Calu3 (cell line): ENCODE measurements around the gene C5. TPM values are rescaled to one million over a fixed set of nuclear protein-coding genes. Genes with fewer than 3 reads are reported as not detected.
"Not testable (repeated sequence)": the region's sequence is repeated elsewhere in the genome, so short reads cannot be mapped to it uniquely, and the experiment has no call there.

Experiments used
- BruUV-seq: library from RNA; stranded (reverse); fragments of 400-500 nt; replicated peaks from 2 replicates; lab custom pipeline; 2021; lab: Mats Ljungman, UMichigan
- CTCF ChIA-PET: fragments of 300-600 bp; sonication (Branson Sonifier 250); formaldehyde crosslinking; loops from one replicate; lab custom pipeline; 2022; ENCODE audit warnings: antibody characterized with exemption; lab: Charles Lee
- DNase-seq: peaks from one replicate; pipeline ENCODE4 v3.0.0; 2022
- H3K27ac Mint-ChIP-seq: one replicate; pipeline ENCODE4 v1.8.0; 2022; ENCODE audit warnings: mixed read lengths; ENCODE audit not compliant: unreplicated experiment
- H3K27me3 Mint-ChIP-seq: one replicate; pipeline ENCODE4 v1.8.0; 2022; ENCODE audit warnings: mixed read lengths; ENCODE audit not compliant: unreplicated experiment
- H3K36me3 Mint-ChIP-seq: one replicate; pipeline ENCODE4 v1.8.0; 2022; ENCODE audit warnings: mild to moderate bottlenecking, moderate library complexity, mixed read lengths; ENCODE audit not compliant: insufficient read depth, unreplicated experiment
- H3K4me1 Mint-ChIP-seq: one replicate; pipeline ENCODE4 v1.8.0; 2022; ENCODE audit warnings: mild to moderate bottlenecking, low read depth, mixed read lengths; ENCODE audit not compliant: unreplicated experiment
- H3K4me3 Mint-ChIP-seq: one replicate; pipeline ENCODE4 v1.8.0; 2022; ENCODE audit warnings: mild to moderate bottlenecking, low read depth, moderate library complexity, mixed read lengths; ENCODE audit not compliant: unreplicated experiment
- H3K9me3 Mint-ChIP-seq: one replicate; pipeline ENCODE4 v1.8.0; 2022; ENCODE audit warnings: low read depth, mixed read lengths; ENCODE audit not compliant: unreplicated experiment
- CTCF ChIP-seq: fragments of 200-600 bp; IDR thresholded peaks from one replicate; pipeline ENCODE4 v1.8.0; 2022; ENCODE audit warnings: antibody characterized with exemption; ENCODE audit not compliant: unreplicated experiment
- intact Hi-C: fragments of 100-400 bp; cut with micrococcal nuclease; formaldehyde crosslinking; loops from one replicate; pipeline ENCODE4 v1.10.0; 2022; ENCODE audit not compliant: unreplicated experiment
- total RNA-seq: library from RNA; stranded (reverse); gene quantifications from 2 replicates; pipeline ENCODE4 v1.2.3, GENCODE V29; 2022

The C5 gene
- total RNA-seq, 1 experiment from 2014 or later = 12.3 TPM

GRCh38 chr9:120971938-120972337 lies 78.1 kb downstream of the C5 start:
- Mint-ChIP-seq H3K27ac (no peak overlapping the region), H3K27me3 (no peaks in the 10 kb centered on the region), H3K36me3 (no peaks in the 10 kb centered on the region), H3K4me1 (no peaks in the 10 kb centered on the region), H3K4me3 (no peak overlapping the region), H3K9me3 (no peaks in the 10 kb centered on the region)
- BruUV-seq = no TSS peak
- CTCF ChIA-PET = interaction anchor here (0.5 kb wide), 1 partner anchor 34 kb away, joined by 4 read pairs; no protein-coding TSS in a partner anchor
- intact Hi-C loops = no loop called here
- no peak for DNase-seq
- no peak for TF ChIP-seq CTCF

GRCh38 chr9:120971471-120971870 lies 78.6 kb downstream of the C5 start:
- not testable (repeated sequence) for H3K36me3 Mint-ChIP-seq, H3K4me1 Mint-ChIP-seq, H3K27ac Mint-ChIP-seq

GRCh38 chr9:120970244-120970643 lies 79.8 kb downstream of the C5 start:
- Mint-ChIP-seq H3K27ac (no peak overlapping the region), H3K27me3 (no peaks in the 10 kb centered on the region), H3K4me1 (no peaks in the 10 kb centered on the region), H3K4me3 (no peak overlapping the region), H3K9me3 (no peaks in the 10 kb centered on the region), H3K36me3 (no peaks in the 10 kb centered on the region)
- TF ChIP-seq CTCF = no peak
- no peak for DNase-seq
- BruUV-seq = no TSS peak
- CTCF ChIA-PET = no interaction called here
- intact Hi-C loops = no loop called here

More at GRCh38 chr9:120971471-120971870, 78.6 kb downstream of the C5 start:
- intact Hi-C loops, BruUV-seq, H3K27me3 Mint-ChIP-seq, CTCF ChIA-PET, H3K4me3 Mint-ChIP-seq, H3K9me3 Mint-ChIP-seq, DNase-seq: not testable (repeated sequence)

- BruUV-seq = no TSS peak
- CTCF ChIA-PET = no interaction called here
- Mint-ChIP-seq H3K36me3 (peaks cover 9% of the 10 kb centered on the region), H3K27ac (no peak overlapping the region), H3K4me3 (no peak overlapping the region), H3K27me3 (no peaks in the 10 kb centered on the region), H3K9me3 (no peaks in the 10 kb centered on the region), H3K4me1 (no peaks in the 10 kb centered on the region)
- TF ChIP-seq CTCF = no peak
- DNase-seq = no peak
- intact Hi-C loops = no loop called here
Observed at GRCh38 chr9:120966013-120966369, 84.1 kb downstream of the C5 start.

- Mint-ChIP-seq H3K9me3 (no peaks in the 10 kb centered on the region), H3K4me1 (no peaks in the 10 kb centered on the region), H3K27ac (no peak overlapping the region), H3K27me3 (no peaks in the 10 kb centered on the region), H3K36me3 (peaks cover 9% of the 10 kb centered on the region), H3K4me3 (no peak overlapping the region)
- no TSS peak for BruUV-seq
- DNase-seq = no peak
- CTCF ChIA-PET = no interaction called here
- no peak for TF ChIP-seq CTCF
- intact Hi-C loops = no loop called here
Observed at GRCh38 chr9:120965344-120966012, 84.6 kb downstream of the C5 start.
